CD14-positive monocyte (primary cell): ENCODE data around the gene ZNF367. TPM values are rescaled to one million over a fixed set of nuclear protein-coding genes. Genes with fewer than 3 reads are reported as not detected.

ENCODE experiments used
- DNase-seq, 3 donors: peaks; one replicate each; pipeline ENCODE4 v3.0.0-alpha.2; 2011 to 2022
- H2AFZ ChIP-seq: 2 replicates; pipeline ENCODE4 v1.6.0; 2012; ENCODE audit warnings: mild to moderate bottlenecking, low read depth, low read length, inconsistent platforms; ENCODE audit not compliant: insufficient read depth, poor library complexity, severe bottlenecking
- H3K27ac ChIP-seq, 2 donors: 1 replicate in 1 of 2; 2 replicates in 1 of 2; pipeline ENCODE4 v1.5.1; 2012 to 2013; ENCODE audit warnings: low read length in 2 of 2, control low read depth in 1 of 2, inconsistent platforms in 1 of 2, low read depth in 1 of 2, mild to moderate bottlenecking in 1 of 2
- H3K27me3 ChIP-seq, 2 donors: one replicate each; pipeline versions ENCODE4 v1.6.0 to v1.6.1; 2011 to 2013; ENCODE audit warnings: low read length in 2 of 2; ENCODE audit not compliant: control insufficient read depth in 2 of 2, insufficient read depth in 2 of 2
- H3K36me3 ChIP-seq, 2 donors: replicated peaks in 1 of 2; 1 replicate in 1 of 2; 2 replicates in 1 of 2; pipeline versions ENCODE4 v1.5.1 to v1.6.1; 2012 to 2013; ENCODE audit warnings: low read length in 2 of 2, control low read depth in 1 of 2, inconsistent platforms in 1 of 2, mild to moderate bottlenecking in 1 of 2; ENCODE audit not compliant: insufficient read depth in 2 of 2, control insufficient read depth in 1 of 2
- H3K4me1 ChIP-seq, 2 donors: 1 replicate in 1 of 2; 2 replicates in 1 of 2; pipeline versions ENCODE4 v1.5.1 to v1.6.1; 2012 to 2013; ENCODE audit warnings: low read length in 2 of 2, control low read depth in 1 of 2, inconsistent platforms in 1 of 2, mild to moderate bottlenecking in 1 of 2, moderate library complexity in 1 of 2; ENCODE audit not compliant: insufficient read depth in 2 of 2, control insufficient read depth in 1 of 2
- H3K4me2 ChIP-seq: replicated peaks from 2 replicates; pipeline ENCODE3; 2012; ENCODE audit warnings: low read length, moderate library complexity, mild to moderate bottlenecking; ENCODE audit not compliant: poor library complexity, severe bottlenecking; ENCODE audit errors: extremely low read depth
- H3K4me3 ChIP-seq, 3 experiments: fragments of 200-600 bp in 1 of 3; sonication (generic) in 1 of 3; replicated peaks in 1 of 3; 1 replicate in 2 of 3; 2 replicates in 1 of 3; pipeline ENCODE4 v1.5.1; 2011 to 2013; ENCODE audit warnings: low read length in 3 of 3, mild to moderate bottlenecking in 3 of 3, control low read depth in 2 of 3, low read depth in 2 of 3, inconsistent platforms in 1 of 3, moderate library complexity in 1 of 3
- H3K79me2 ChIP-seq: 2 replicates; pipeline ENCODE4 v1.6.0; 2012; ENCODE audit warnings: mild to moderate bottlenecking, control low read depth, inconsistent platforms, low read length, moderate library complexity; ENCODE audit not compliant: insufficient read depth
- H3K9ac ChIP-seq: 2 replicates; pipeline ENCODE4 v1.6.0; 2017; ENCODE audit warnings: low read length, mild to moderate bottlenecking; ENCODE audit not compliant: insufficient read depth, poor library complexity, severe bottlenecking
- H3K9me3 ChIP-seq, 2 donors: replicated peaks in 1 of 2; 1 replicate in 1 of 2; 2 replicates in 1 of 2; pipeline versions ENCODE4 v1.5.1 to v1.6.1; 2012 to 2013; ENCODE audit warnings: low read length in 2 of 2, control low read depth in 1 of 2; ENCODE audit not compliant: control insufficient read depth in 1 of 2, insufficient read depth in 1 of 2
- H4K20me1 ChIP-seq: 2 replicates; pipeline ENCODE4 v1.6.0; 2012; ENCODE audit warnings: mild to moderate bottlenecking, low read length, control low read depth, moderate library complexity; ENCODE audit not compliant: insufficient read depth
- H3K27ac Mint-ChIP-seq, 7 donors: one replicate each; pipeline ENCODE4 v1.8.0; 2020; ENCODE audit warnings: mild to moderate bottlenecking in 7 of 7, mixed read lengths in 7 of 7, moderate library complexity in 6 of 7, inconsistent platforms in 2 of 7
- H3K27me3 Mint-ChIP-seq, 3 donors: one replicate each; pipeline ENCODE4 v1.8.0; 2021 to 2022; ENCODE audit warnings: low read depth in 3 of 3, mild to moderate bottlenecking in 3 of 3, mixed read lengths in 3 of 3, moderate library complexity in 3 of 3, inconsistent platforms in 1 of 3
- H3K36me3 Mint-ChIP-seq, 2 donors: one replicate each; pipeline ENCODE4 v1.8.0; 2020; ENCODE audit warnings: mixed read lengths in 2 of 2, inconsistent platforms in 1 of 2, mild to moderate bottlenecking in 1 of 2
- H3K4me1 Mint-ChIP-seq: one replicate; pipeline ENCODE4 v1.8.0; 2020; ENCODE audit warnings: mild to moderate bottlenecking, mixed read lengths
- H3K4me3 Mint-ChIP-seq, 2 donors: one replicate each; pipeline ENCODE4 v1.8.0; 2020; ENCODE audit warnings: mild to moderate bottlenecking in 2 of 2, mixed read lengths in 2 of 2, moderate library complexity in 1 of 2
- H3K9me3 Mint-ChIP-seq, 7 donors: one replicate each; pipeline ENCODE4 v1.8.0; 2020 to 2022; ENCODE audit warnings: mixed read lengths in 7 of 7, mild to moderate bottlenecking in 6 of 7, moderate library complexity in 6 of 7, inconsistent platforms in 2 of 7
- WGBS: methylation state at CpG from one replicate; pipeline ENCODE4 v1.1.5; 2013; ENCODE audit warnings: missing lambda C conversion rate; ENCODE audit not compliant: insufficient coverage; 5-methylcytosine and 5-hydroxymethylcytosine counted together
- intact Hi-C, 2 donors: fragments of 100-400 bp; cut with micrococcal nuclease; formaldehyde crosslinking; loops; one replicate each; pipeline versions ENCODE4 v1.15.0 to v1.15.1; 2023
- polyA plus RNA-seq, 3 donors: library from polyadenylated mRNA; depleted of rRNA in 1 of 3; unstranded in 2 of 3; stranded (reverse) in 1 of 3; fragments of 300-500 nt in 2 of 3; fragments of >200 nt in 1 of 3; fragmentation: Illumina TruSeq in 2 of 3; gene quantifications; 1 replicate in 2 of 3; 2 replicates in 1 of 3; pipeline ENCODE4 v1.2.3, GENCODE V29; 2012 to 2021
- TF ChIP-seq, protein P1 (sequence below): fragments of 200-600 bp; IDR thresholded peaks from one replicate; pipeline ENCODE4 v1.8.0; 2022; ENCODE audit warnings: antibody characterized with exemption, mild to moderate bottlenecking

Gene ZNF367
- polyA plus RNA-seq, 3 donors = 0.08 to 0.21 TPM; not detected in 1

DNA sequence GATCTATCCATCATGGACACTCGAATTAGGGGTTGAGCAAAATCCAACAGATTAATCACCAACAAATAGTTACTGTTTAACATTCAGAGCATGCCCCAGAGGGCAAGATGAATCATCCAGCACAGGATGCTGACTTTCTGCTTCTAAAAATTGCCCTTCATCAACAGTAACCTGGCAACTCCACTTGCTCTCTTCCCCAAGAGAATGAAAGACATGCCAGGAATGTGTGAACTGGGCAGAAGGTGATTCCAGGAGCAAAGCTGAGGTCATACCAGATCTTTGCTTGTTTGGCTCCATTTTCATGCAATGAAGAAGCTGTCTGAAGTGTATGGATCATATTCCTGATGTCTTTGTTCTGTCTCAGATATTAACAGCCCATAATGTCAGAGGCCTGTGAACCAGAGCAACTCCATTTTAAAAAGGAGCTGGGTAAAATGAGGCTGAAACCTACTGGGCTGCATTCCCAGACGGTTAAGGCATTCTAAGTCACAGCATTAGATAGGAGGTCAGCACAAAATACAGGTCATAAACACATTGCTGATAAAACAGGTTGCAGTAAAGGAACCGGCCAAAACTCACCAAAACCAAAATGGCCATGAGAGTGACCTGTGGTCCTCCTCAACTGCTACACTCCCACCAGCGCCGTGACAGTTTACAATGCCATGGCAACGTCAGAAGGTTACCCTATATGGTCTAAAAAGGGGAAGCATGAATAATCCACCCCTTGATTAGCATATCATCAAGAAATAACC, 2.5 kb upstream of the ZNF367 start:
- intact Hi-C loops = loop anchor here in 1 of 2 donors (10.0 kb wide), 1 partner anchor 1696 kb away; the partner anchor contains the start of gene AOPEP
- 79% methylated on average over 2 of the region's 6 CpGs for WGBS
- Mint-ChIP-seq H3K9me3 (no peaks in the 10 kb centered on the region), H3K27ac (peak overlapping the region; percentile 66 to 96 (median 87)), H3K27me3 (peaks cover 0 to 5% (median 0%) of the 10 kb centered on the region in 3 donors), H3K4me3 (no peak overlapping the region), H3K4me1 (peaks cover 33% of the 10 kb centered on the region), H3K36me3 (no peaks in the 10 kb centered on the region)
- peak overlapping the region; percentile 49 for H2AFZ ChIP-seq
- no peaks in the 10 kb centered on the region for H3K9me3 ChIP-seq
- no peak overlapping the region for H3K4me3 ChIP-seq
- no peaks in the 10 kb centered on the region for H3K27me3 ChIP-seq
- H3K79me2 ChIP-seq = peaks cover 20% of the 10 kb centered on the region
- TF ChIP-seq, protein P1, sequence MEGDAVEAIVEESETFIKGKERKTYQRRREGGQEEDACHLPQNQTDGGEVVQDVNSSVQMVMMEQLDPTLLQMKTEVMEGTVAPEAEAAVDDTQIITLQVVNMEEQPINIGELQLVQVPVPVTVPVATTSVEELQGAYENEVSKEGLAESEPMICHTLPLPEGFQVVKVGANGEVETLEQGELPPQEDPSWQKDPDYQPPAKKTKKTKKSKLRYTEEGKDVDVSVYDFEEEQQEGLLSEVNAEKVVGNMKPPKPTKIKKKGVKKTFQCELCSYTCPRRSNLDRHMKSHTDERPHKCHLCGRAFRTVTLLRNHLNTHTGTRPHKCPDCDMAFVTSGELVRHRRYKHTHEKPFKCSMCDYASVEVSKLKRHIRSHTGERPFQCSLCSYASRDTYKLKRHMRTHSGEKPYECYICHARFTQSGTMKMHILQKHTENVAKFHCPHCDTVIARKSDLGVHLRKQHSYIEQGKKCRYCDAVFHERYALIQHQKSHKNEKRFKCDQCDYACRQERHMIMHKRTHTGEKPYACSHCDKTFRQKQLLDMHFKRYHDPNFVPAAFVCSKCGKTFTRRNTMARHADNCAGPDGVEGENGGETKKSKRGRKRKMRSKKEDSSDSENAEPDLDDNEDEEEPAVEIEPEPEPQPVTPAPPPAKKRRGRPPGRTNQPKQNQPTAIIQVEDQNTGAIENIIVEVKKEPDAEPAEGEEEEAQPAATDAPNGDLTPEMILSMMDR = no peak
- DNase-seq = peak; percentile 59 to 74 (median 68)
- H3K4me1 ChIP-seq = peaks cover 34 to 45% of the 10 kb centered on the region in 2 donors
- H3K4me2 ChIP-seq = no peak overlapping the region
- no peaks in the 10 kb centered on the region for H4K20me1 ChIP-seq
- peak overlapping the region in 1 of 2 donors; percentile 94 for H3K27ac ChIP-seq
- H3K9ac ChIP-seq = no peak overlapping the region
- no peaks in the 10 kb centered on the region for H3K36me3 ChIP-seq

DNA sequence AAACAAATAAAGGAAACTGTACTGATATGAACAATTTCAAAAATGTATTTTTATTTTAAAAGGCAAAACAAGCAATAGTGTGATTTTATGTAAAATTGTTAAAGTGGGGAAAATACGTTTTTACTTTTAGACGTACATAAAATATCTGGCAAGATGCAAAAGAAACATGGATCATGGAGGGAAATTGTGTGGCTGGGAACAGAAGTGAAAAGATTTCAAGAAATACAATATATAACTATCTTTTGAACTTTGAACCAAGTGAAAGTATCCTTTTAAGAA, 1.5 kb upstream of the ZNF367 start:
- H3K4me2 ChIP-seq = peak overlapping the region; percentile 100
- Mint-ChIP-seq H3K36me3 (no peaks in the 10 kb centered on the region), H3K4me3 (peak overlapping the region; percentile 69 to 92), H3K27ac (peak overlapping the region; percentile 3 to 93 (median 87)), H3K4me1 (peaks cover 29% of the 10 kb centered on the region), H3K27me3 (peaks cover 0 to 3% (median 0%) of the 10 kb centered on the region in 3 donors), H3K9me3 (no peaks in the 10 kb centered on the region)
- WGBS = no CpG with 5 or more reads among the region's 2 CpGs
- peak overlapping the region; percentile 89 for H2AFZ ChIP-seq
- TF ChIP-seq, protein P1 = no peak
- H3K4me3 ChIP-seq = peak overlapping the region; percentile 88 to 98 (median 95)
- no peak for DNase-seq
- peak overlapping the region; percentile 94 to 95 for H3K27ac ChIP-seq
- H3K4me1 ChIP-seq = peaks cover 34 to 47% of the 10 kb centered on the region in 2 donors
- H3K9ac ChIP-seq = peak overlapping the region; percentile 86
- intact Hi-C loops = loop anchor here (5.0 to 10.0 kb wide), 3 partner anchors 33 to 545 kb away; partner anchors contain the start of genes HABP4 (in 2 of the 2), ERCC6L2 (in 1 of the 2) and PRXL2C (in 1 of the 2)
- H4K20me1 ChIP-seq = no peaks in the 10 kb centered on the region
- peaks cover 31% of the 10 kb centered on the region for H3K79me2 ChIP-seq
- H3K27me3 ChIP-seq = no peaks in the 10 kb centered on the region
- H3K36me3 ChIP-seq = no peaks in the 10 kb centered on the region
- H3K9me3 ChIP-seq = no peaks in the 10 kb centered on the region
